HCT116 (cell line): ENCODE measurements around the gene DBN1. TPM values are rescaled to one million over a fixed set of nuclear protein-coding genes. Genes with fewer than 3 reads are reported as not detected.
A peak's percentile ranks its signal among the peaks of the same experiment; 100 is the strongest.

Experiments used
- ATAC-seq: fragments of 200-7000 bp; cut with Tn5 transposase; 2 replicates; pipeline ENCODE4 v1.9.1; 2020; ENCODE audit warnings: mild to moderate bottlenecking, moderate library complexity
- BruUV-seq: library from RNA; stranded (reverse); fragments of 400-500 nt; replicated peaks from 2 replicates; lab custom pipeline; 2021; lab: Mats Ljungman, UMichigan
- CTCF ChIA-PET: fragments of 300-600 bp; sonication (Branson Sonifier 250); formaldehyde crosslinking; loops from one replicate; lab custom pipeline; 2021; ENCODE audit warnings: antibody characterized with exemption; lab: Charles Lee
- POLR2A ChIA-PET: fragments of 300-600, 350-600 bp; sonication (Branson Sonifier 250); formaldehyde crosslinking; loops from one replicate; lab custom pipeline; 2021; ENCODE audit warnings: antibody characterized with exemption; lab: Charles Lee
- RAD21 ChIA-PET, 2 experiments: fragments of 300-600 bp; sonication (Branson Sonifier 250); formaldehyde crosslinking; loops; one replicate each; lab custom pipeline; 2023; ENCODE audit warnings: low total read pairs in 2 of 2; ENCODE audit not compliant: uncharacterized antibody in 2 of 2, unreplicated experiment in 2 of 2, low non-redundant PET in 1 of 2; lab: Charles Lee
- DNase-seq: peaks from one replicate; pipeline ENCODE4 v3.0.0-alpha.2; 2010; ENCODE audit warnings: low read depth, low spot score
- H2AFZ ChIP-seq: fragments of 200-600 bp; shearing (Covaris generic), sonication (generic); 2 replicates; pipeline ENCODE4 v1.6.1; 2017; ENCODE audit warnings: low read depth, mixed run types, mixed read lengths, antibody characterized with exemption, low read length; ENCODE audit not compliant: poor library complexity, severe bottlenecking
- H3K27ac ChIP-seq: 2 replicates; pipeline ENCODE4 v1.5.1; 2012; ENCODE audit warnings: low read depth, low read length
- H3K27me3 ChIP-seq: fragments of 200-600 bp; sonication (generic); 2 replicates; pipeline ENCODE4 v1.6.1; 2016; ENCODE audit warnings: mixed run types, low read length, mixed read lengths; ENCODE audit not compliant: insufficient read depth
- H3K36me3 ChIP-seq, 2 experiments: fragments of 200-500 bp in 1 of 2; fragments of 200-600 bp in 1 of 2; sonication (Bioruptor generic) in 1 of 2; sonication (generic) in 1 of 2; 2 replicates each; pipeline versions ENCODE4 v1.5.1 to v1.6.1; 2014 to 2016; ENCODE audit warnings: low read length in 2 of 2, inconsistent platforms in 1 of 2, mixed read lengths in 1 of 2, mixed run types in 1 of 2; ENCODE audit not compliant: insufficient read depth in 2 of 2, control insufficient read depth in 1 of 2
- H3K4me1 ChIP-seq, 2 experiments: fragments of 200-600 bp in 1 of 2; sonication (generic) in 1 of 2; 2 replicates each; pipeline versions ENCODE4 v1.5.1 to v1.6.1; 2012 to 2017; ENCODE audit warnings: low read length in 2 of 2, inconsistent platforms in 1 of 2, mild to moderate bottlenecking in 1 of 2, mixed read lengths in 1 of 2, mixed run types in 1 of 2, moderate library complexity in 1 of 2; ENCODE audit not compliant: insufficient read depth in 2 of 2, control insufficient read depth in 1 of 2
- H3K4me2 ChIP-seq: fragments of 200-600 bp; sonication (generic); 2 replicates; pipeline ENCODE4 v1.6.1; 2017; ENCODE audit warnings: mixed run types, low read length, mixed read lengths
- H3K4me3 ChIP-seq, 2 experiments: fragments of 200-600 bp in 1 of 2; sonication (generic) in 1 of 2; replicated peaks in 1 of 2; 2 replicates each; pipeline ENCODE4 v1.5.1; 2011 to 2016; ENCODE audit warnings: low read length in 2 of 2, control low read depth in 1 of 2, low read depth in 1 of 2, mild to moderate bottlenecking in 1 of 2, mixed read lengths in 1 of 2, mixed run types in 1 of 2
- H3K79me2 ChIP-seq: fragments of 200-600 bp; sonication (generic); 2 replicates; pipeline ENCODE4 v1.6.1; 2017; ENCODE audit warnings: mild to moderate bottlenecking, mixed run types, low read length, moderate library complexity, mixed read lengths; ENCODE audit not compliant: insufficient read depth
- H3K9ac ChIP-seq: fragments of 200-600 bp; sonication (generic); 2 replicates; pipeline ENCODE4 v1.6.1; 2016; ENCODE audit warnings: low read length, mixed read lengths
- H3K9me2 ChIP-seq: fragments of 200-600 bp; sonication (generic), shearing (Covaris generic); 2 replicates; pipeline ENCODE4 v1.6.1; 2017; ENCODE audit warnings: mixed run types, mild to moderate bottlenecking, moderate library complexity; ENCODE audit not compliant: insufficient read depth
- H3K9me3 ChIP-seq, 2 experiments: fragments of 200-500 bp in 1 of 2; fragments of 200-600 bp in 1 of 2; sonication (Bioruptor generic) in 1 of 2; sonication (generic) in 1 of 2; 2 replicates each; pipeline ENCODE4 v1.6.1; 2014 to 2017; ENCODE audit warnings: low read length in 2 of 2, mixed read lengths in 2 of 2, inconsistent platforms in 1 of 2, low read depth in 1 of 2, mild to moderate bottlenecking in 1 of 2, mixed run types in 1 of 2, moderate library complexity in 1 of 2; ENCODE audit not compliant: control insufficient read depth in 1 of 2, insufficient read depth in 1 of 2
- H4K20me1 ChIP-seq: fragments of 200-600 bp; sonication (generic), shearing (Covaris generic); 2 replicates; pipeline ENCODE4 v1.6.1; 2017; ENCODE audit warnings: mixed run types, mild to moderate bottlenecking, moderate library complexity; ENCODE audit not compliant: insufficient read depth
- CBX3 ChIP-seq: IDR thresholded peaks from 2 replicates; pipeline ENCODE4 v1.6.1; 2012; ENCODE audit warnings: low read depth
- EGR1 ChIP-seq: IDR thresholded peaks from 2 replicates; pipeline ENCODE4 v1.6.1; 2012; ENCODE audit warnings: low read depth
- EZH2phosphoT487 ChIP-seq: fragments of 200-600 bp; IDR thresholded peaks from 2 replicates; pipeline ENCODE4 v1.6.1; 2018; ENCODE audit warnings: antibody characterized with exemption, borderline replicate concordance
- FOSL1 ChIP-seq: IDR thresholded peaks from 2 replicates; pipeline ENCODE4 v1.6.1; 2012; ENCODE audit warnings: low read depth
- REST ChIP-seq: IDR thresholded peaks from 2 replicates; pipeline ENCODE4 v1.6.1; 2012; ENCODE audit warnings: low read depth
- SP1 ChIP-seq: IDR thresholded peaks from 2 replicates; pipeline ENCODE4 v1.6.1; 2012; ENCODE audit warnings: low read depth
- SRF ChIP-seq: IDR thresholded peaks from 2 replicates; pipeline ENCODE4 v1.6.1; 2012; ENCODE audit warnings: low read depth
- ZFX ChIP-seq: fragments of 450-650 bp; IDR thresholded peaks from 2 replicates; pipeline ENCODE4 v1.6.1; 2017
- ZNF274 ChIP-seq: fragments of 200-500 bp; sonication (Bioruptor generic); IDR thresholded peaks from 2 replicates; pipeline ENCODE4 v1.6.1; 2014; ENCODE audit warnings: mild to moderate bottlenecking, low read depth, low read length, inconsistent platforms
- intact Hi-C: fragments of 100-400 bp; cut with micrococcal nuclease; formaldehyde crosslinking; loops from 2 replicates; pipeline ENCODE4 v1.10.0; 2022
- total RNA-seq: library from RNA; stranded (reverse); gene quantifications from one replicate; pipeline ENCODE4 v1.2.1, GENCODE V29; 2021; ENCODE audit not compliant: unreplicated experiment

The DBN1 gene
- total RNA-seq, 1 experiment from 2014 or later: 144 TPM

- TF ChIP-seq FOSL1 (no peak), ZFX (no peak)
Measured at GRCh38 chr5:177429248-177430040, 44.0 kb downstream of the DBN1 start (continued).

GRCh38 chr5:177428574-177429217 is 44.7 kb downstream of the DBN1 start:
- intact Hi-C loops: no loop called here
- Histone ChIP-seq H3K27ac (peak overlapping the region; percentile 25; the same call in 1 of the 2 replicates), H3K9me2 (no peaks in the 10 kb centered on the region), H3K4me2 (peak overlapping the region; percentile 100), H3K9ac (no peak overlapping the region), H3K9me3 (no peaks in the 10 kb centered on the region), H3K36me3 (peaks cover 12 to 24% of the 10 kb centered on the region in 2 experiments; a peak in 3 of 4 replicates), H3K27me3 (no peaks in the 10 kb centered on the region), H3K79me2 (peaks cover 39% of the 10 kb centered on the region), H3K4me3 (no peak overlapping the region), H4K20me1 (no peaks in the 10 kb centered on the region), H2AFZ (no peak overlapping the region), H3K4me1 (peaks cover 15 to 28% of the 10 kb centered on the region in 2 experiments)
- BruUV-seq: no TSS peak
- ATAC-seq (no peak), DNase-seq (no peak)
- ChIA-PET CTCF (no interaction called here), RAD21 (interaction anchor here in 1 of 2 experiments (0.7 kb wide), 1 partner anchor 34 kb away, joined by 3 read pairs; no protein-coding TSS in a partner anchor), POLR2A (no interaction called here)
- TF ChIP-seq EZH2phosphoT487 (no peak), SRF (no peak), EGR1 (no peak), SP1 (no peak), ZFX (no peak), CBX3 (no peak), REST (no peak), ZNF274 (no peak), FOSL1 (no peak)
